COLO829 (cell line): ENCODE results near the gene TAS2R31.
A peak's percentile ranks its signal among the peaks of the same experiment; 100 is the strongest.
"Not testable (repeated sequence)": the region's sequence is repeated elsewhere in the genome, so short reads cannot be mapped to it uniquely, and the experiment has no call there.

Source experiments
- DNase-seq: peaks from one replicate; pipeline ENCODE4 v3.0.0; 2012; ENCODE audit warnings: low spot score

The TAS2R31 gene

GRCh38 chr12:11031307-11031706 is at the start of gene TAS2R31:
Gene TAS2R31, minus strand, starts transcription at chr12:11031407. Its CDS starts 72 bp downstream, at chr12:11031335.
- DNase-seq, result no peak

GRCh38 chr12:11078246-11078645 is 47.0 kb upstream of the TAS2R31 start:
- DNase-seq, result no peak

GRCh38 chr12:11075642-11076041 is 44.4 kb upstream of the TAS2R31 start:
- no peak for DNase-seq

- DNase-seq, result no peak
Measured at GRCh38 chr12:11071414-11071813, 40.2 kb upstream of the TAS2R31 start.

- no peak for DNase-seq
Measured at GRCh38 chr12:11070999-11071398, 39.8 kb upstream of the TAS2R31 start.

- DNase-seq, result no peak
Measured at GRCh38 chr12:11069854-11070365, 38.7 kb upstream of the TAS2R31 start.

GRCh38 chr12:11067514-11067913 is 36.3 kb upstream of the TAS2R31 start:
- DNase-seq, result no peak

GRCh38 chr12:11062194-11062593 is 31.0 kb upstream of the TAS2R31 start, which contains the start of gene TAS2R46:
Gene TAS2R46, minus strand, starts transcription at chr12:11062294. Its CDS starts 0 bp downstream, at chr12:11062294.
- not testable (repeated sequence) for DNase-seq

GRCh38 chr12:11059784-11060183 is 28.6 kb upstream of the TAS2R31 start:
- DNase-seq, result no peak

GRCh38 chr12:11059041-11059440 is 27.8 kb upstream of the TAS2R31 start:
- no peak for DNase-seq

GRCh38 chr12:11055306-11055705 is 24.1 kb upstream of the TAS2R31 start:
- DNase-seq, result no peak

- DNase-seq, result not testable (repeated sequence)
Measured at GRCh38 chr12:11049806-11050531, 18.8 kb upstream of the TAS2R31 start.

- not testable (repeated sequence) for DNase-seq
Measured at GRCh38 chr12:11041366-11041765, 10.2 kb upstream of the TAS2R31 start.

- no peak for DNase-seq
Measured at GRCh38 chr12:11040162-11040561, 9.0 kb upstream of the TAS2R31 start.

- no peak for DNase-seq
Measured at GRCh38 chr12:11039171-11039570, 8.0 kb upstream of the TAS2R31 start.

- not testable (repeated sequence) for DNase-seq
Measured at GRCh38 chr12:11033959-11034358, 2.8 kb upstream of the TAS2R31 start.

- no peak for DNase-seq
Measured at GRCh38 chr12:11026118-11026517, 5.1 kb downstream of the TAS2R31 start.

- no peak for DNase-seq
Measured at GRCh38 chr12:11023387-11023786, 7.8 kb downstream of the TAS2R31 start.

GRCh38 chr12:11022520-11022919 is 8.7 kb downstream of the TAS2R31 start, which contains the start of gene TAS2R19:
Gene TAS2R19, minus strand, starts transcription at chr12:11022620. Its CDS starts 49 bp downstream, at chr12:11022571.
- no peak for DNase-seq

- DNase-seq, result peak; percentile 28
Measured at GRCh38 chr12:11016937-11017336, 14.3 kb downstream of the TAS2R31 start.

- no peak for DNase-seq
Measured at GRCh38 chr12:11015775-11016430, 15.3 kb downstream of the TAS2R31 start.

- DNase-seq, result no peak
Measured at GRCh38 chr12:11014234-11014633, 17.0 kb downstream of the TAS2R31 start.

- DNase-seq, result no peak
Measured at GRCh38 chr12:11007608-11008007, 23.6 kb downstream of the TAS2R31 start.
